Dendritic cell treated with granulocyte-macrophage colony-stimulating factor and Interleukin-4, amounts not matched to agents 40 ng/mL and 50 ng/mL, for 4 days (primary cell): ENCODE measurements around the gene NOXA1.

ENCODE experiments used
- H3K27ac Mint-ChIP-seq: one replicate; pipeline ENCODE4 v1.8.0; 2022; ENCODE audit warnings: mild to moderate bottlenecking, mixed read lengths
- H3K27me3 Mint-ChIP-seq: one replicate; pipeline ENCODE4 v1.8.0; 2022; ENCODE audit warnings: mild to moderate bottlenecking, mixed read lengths
- H3K36me3 Mint-ChIP-seq: one replicate; pipeline ENCODE4 v1.8.0; 2022; ENCODE audit warnings: low read depth, mixed read lengths
- H3K4me1 Mint-ChIP-seq: one replicate; pipeline ENCODE4 v1.8.0; 2022; ENCODE audit warnings: low read depth, mixed read lengths
- H3K4me3 Mint-ChIP-seq: one replicate; pipeline ENCODE4 v1.8.0; 2022; ENCODE audit warnings: mild to moderate bottlenecking, moderate library complexity, mixed read lengths
- H3K9me3 Mint-ChIP-seq: one replicate; pipeline ENCODE4 v1.8.0; 2022; ENCODE audit warnings: mixed read lengths
- intact Hi-C: fragments of 100-400 bp; cut with micrococcal nuclease; formaldehyde crosslinking; loops from one replicate; pipeline ENCODE4 v1.15.0; 2022

NOXA1 gene

DNA sequence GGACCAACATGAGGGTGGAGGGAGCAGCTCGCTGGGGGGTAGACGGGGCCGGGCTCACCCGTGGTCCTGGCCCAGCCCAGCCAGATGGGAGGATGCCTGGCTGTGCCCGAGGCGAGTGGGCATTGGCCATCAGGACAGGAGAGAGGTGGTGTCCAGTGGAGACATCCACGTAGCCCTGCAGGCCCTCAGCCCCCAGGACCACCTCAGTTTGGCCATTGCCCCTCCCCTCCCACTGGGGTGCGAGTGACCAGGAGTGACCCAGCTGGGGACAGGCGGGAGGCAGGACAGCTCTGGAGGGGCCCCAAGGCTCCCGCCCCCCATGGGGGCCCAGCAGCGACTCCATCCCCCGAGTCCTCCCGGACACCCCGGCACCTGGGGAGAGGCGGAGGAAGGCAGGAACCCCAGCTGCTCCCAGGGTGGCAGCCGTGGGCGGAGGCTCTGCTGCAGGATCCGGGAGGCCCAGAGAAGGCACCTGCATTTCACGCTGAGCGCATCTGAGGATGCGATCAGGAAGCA lies 8.3 kb downstream of the NOXA1 start:
- no peaks in the 10 kb centered on the region for H3K4me1 Mint-ChIP-seq
- intact Hi-C loops: no loop called here
- peaks cover 29% of the 10 kb centered on the region for H3K27me3 Mint-ChIP-seq
- H3K4me3 Mint-ChIP-seq: no peak overlapping the region
- no peak overlapping the region for H3K27ac Mint-ChIP-seq
- H3K36me3 Mint-ChIP-seq: peaks cover 4% of the 10 kb centered on the region
- H3K9me3 Mint-ChIP-seq: no peaks in the 10 kb centered on the region

DNA sequence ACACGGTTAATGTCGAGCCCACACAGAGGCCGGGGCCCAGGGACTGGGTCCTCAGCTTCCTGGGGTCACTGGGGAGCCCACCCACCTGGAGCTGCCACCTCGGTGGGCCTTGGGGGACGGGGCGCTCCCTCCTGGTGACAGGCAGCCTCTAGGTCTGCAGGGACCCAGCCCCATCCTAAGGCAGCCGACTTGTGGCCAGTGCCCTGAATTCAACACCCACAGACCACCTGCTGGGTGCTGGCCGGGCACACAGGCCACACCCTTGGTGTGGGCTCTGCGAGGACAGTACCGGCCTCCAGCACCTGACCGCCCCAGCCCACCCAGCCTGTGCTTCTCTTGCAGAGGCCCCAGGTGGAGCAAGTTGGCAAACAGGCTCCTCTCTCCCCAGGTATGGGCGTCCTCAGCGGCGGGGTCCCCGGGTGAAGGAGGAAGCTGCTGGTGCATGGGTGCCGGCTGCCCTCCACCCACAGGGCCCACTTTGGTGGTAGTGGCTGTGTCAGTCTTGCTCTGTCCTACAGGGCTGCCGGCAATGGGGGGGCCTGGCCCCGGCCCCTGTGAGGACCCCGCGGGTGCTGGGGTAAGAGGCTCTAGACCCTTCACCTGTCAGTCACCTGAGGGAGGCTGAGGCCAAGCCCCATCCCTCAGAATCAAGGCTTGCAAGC lies 9.6 kb downstream of the NOXA1 start:
- Mint-ChIP-seq H3K27ac (no peak overlapping the region), H3K36me3 (no peaks in the 10 kb centered on the region), H3K4me3 (no peak overlapping the region), H3K27me3 (peaks cover 30% of the 10 kb centered on the region), H3K9me3 (no peaks in the 10 kb centered on the region), H3K4me1 (no peaks in the 10 kb centered on the region)
- intact Hi-C loops: no loop called here

DNA sequence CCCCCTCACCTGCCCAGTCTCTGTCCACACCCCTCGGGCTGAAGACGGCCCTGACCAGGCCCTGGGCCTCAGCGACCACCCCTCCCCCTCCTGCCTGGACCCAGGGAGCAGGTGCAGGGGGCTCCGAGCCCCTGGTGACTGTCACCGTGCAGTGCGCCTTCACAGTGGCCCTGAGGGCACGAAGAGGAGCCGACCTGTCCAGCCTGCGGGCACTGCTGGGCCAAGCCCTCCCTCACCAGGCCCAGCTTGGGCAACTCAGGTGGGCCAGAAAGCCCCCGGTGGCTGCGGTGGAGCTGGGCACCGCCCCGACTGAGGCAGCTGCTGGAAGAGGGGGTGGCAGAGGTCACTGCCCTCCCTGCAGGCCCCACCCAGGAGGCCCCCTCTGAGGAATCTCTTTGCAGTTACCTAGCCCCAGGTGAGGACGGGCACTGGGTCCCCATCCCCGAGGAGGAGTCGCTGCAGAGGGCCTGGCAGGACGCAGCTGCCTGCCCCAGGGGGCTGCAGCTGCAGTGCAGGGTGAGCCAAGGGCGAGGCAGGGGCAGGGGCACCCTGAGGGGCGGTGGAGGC lies 10.2 kb downstream of the NOXA1 start:
- H3K4me1 Mint-ChIP-seq: no peaks in the 10 kb centered on the region
- H3K27ac Mint-ChIP-seq: no peak overlapping the region
- H3K36me3 Mint-ChIP-seq: no peaks in the 10 kb centered on the region
- peaks cover 35% of the 10 kb centered on the region for H3K27me3 Mint-ChIP-seq
- H3K4me3 Mint-ChIP-seq: no peak overlapping the region
- H3K9me3 Mint-ChIP-seq: no peaks in the 10 kb centered on the region
- intact Hi-C loops: no loop called here

DNA sequence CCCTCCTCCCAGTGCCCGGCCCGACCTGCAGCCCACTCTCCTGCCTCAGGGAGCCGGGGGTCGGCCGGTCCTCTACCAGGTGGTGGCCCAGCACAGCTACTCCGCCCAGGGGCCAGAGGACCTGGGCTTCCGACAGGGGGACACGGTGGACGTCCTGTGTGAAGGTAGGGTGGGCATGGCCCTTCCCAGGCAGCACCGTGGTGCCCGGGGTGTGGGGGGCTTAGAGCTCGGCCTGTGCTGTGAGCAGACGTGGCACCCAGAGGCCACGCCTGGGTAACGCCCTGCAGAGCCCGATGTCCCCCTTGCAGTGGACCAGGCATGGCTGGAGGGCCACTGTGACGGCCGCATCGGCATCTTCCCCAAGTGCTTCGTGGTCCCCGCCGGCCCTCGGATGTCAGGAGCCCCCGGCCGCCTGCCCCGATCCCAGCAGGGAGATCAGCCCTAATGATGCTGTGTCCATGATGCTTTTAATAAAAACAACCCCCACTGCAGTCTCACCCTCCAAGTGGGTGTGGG lies 10.8 kb downstream of the NOXA1 start:
- no peak overlapping the region for H3K27ac Mint-ChIP-seq
- no peaks in the 10 kb centered on the region for H3K9me3 Mint-ChIP-seq
- H3K36me3 Mint-ChIP-seq: no peaks in the 10 kb centered on the region
- H3K27me3 Mint-ChIP-seq: peaks cover 35% of the 10 kb centered on the region
- H3K4me3 Mint-ChIP-seq: no peak overlapping the region
- H3K4me1 Mint-ChIP-seq: no peaks in the 10 kb centered on the region
- intact Hi-C loops: no loop called here

DNA sequence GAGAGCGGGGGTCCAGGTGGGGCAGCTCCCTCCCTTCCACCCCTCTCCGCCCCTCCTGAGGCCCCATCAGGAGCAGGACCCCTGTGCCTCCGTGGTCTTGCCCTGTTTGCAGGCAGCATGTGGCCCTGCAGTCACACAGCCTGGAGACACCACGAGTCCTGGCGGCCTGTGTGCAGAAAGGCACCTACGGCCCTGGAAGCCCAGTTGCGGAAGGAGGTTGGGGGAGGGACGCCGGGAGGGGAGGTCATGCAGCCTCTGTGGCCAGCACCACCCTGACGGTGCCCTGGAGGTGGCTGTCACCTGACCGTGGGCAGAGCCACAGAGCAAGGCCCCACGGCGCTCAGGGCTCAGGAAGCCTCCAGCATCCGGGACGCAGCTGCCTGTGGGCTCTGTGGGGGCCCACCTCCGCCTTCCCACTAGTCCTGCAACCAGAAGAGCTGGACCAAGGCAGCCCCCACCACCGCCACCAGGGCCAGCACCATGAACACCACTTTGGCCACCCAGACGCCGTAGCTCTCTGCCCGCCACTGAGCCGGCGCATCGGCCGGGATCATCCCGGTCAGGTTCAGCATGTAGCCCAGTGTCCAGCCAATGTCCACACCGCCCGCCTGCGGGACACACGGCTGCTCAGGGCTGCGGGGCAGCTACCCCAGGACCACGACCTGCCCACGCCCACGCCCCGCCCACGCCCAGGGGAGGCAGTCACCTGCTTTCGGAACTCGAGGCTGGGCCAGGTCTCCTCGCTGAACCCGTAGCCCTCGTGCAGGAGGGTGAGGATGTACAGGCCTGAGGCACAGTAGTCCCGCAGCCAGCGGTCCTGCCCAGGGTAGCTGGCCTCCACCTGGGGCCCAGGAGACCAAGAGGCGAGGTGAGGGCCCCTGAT lies 11.5 kb downstream of the NOXA1 start:
- peaks cover 42% of the 10 kb centered on the region for H3K27me3 Mint-ChIP-seq
- intact Hi-C loops: no loop called here

DNA sequence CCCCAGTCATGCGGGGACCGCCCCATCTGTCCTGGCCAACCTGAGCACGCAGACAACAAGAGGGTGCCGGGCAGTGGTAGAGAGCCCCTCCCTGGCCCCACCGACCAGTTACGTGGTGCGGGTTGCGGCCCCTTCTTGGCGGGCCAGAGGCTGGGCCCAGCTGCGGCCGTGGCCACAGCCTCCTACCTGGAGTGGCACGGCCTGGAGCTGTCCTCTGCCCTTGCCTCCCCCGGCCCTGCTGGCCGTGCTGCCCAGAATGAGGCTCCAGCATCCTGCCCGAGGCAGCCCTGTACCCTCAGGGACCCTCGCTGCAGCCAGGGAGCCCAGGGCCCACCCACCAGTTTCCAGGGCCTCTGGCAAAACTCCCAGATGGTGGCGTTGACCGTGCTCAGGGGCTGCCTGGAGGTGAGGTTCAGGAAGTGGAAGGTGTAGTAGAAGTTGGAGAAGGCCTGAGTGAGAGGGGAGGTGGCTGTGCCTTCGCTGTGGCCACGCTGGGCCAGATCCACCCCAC lies 12.2 kb downstream of the NOXA1 start:
- H3K36me3 Mint-ChIP-seq: no peaks in the 10 kb centered on the region
- H3K27me3 Mint-ChIP-seq: peaks cover 44% of the 10 kb centered on the region
- H3K4me3 Mint-ChIP-seq: no peak overlapping the region
- intact Hi-C loops: no loop called here
- H3K4me1 Mint-ChIP-seq: no peaks in the 10 kb centered on the region
- no peaks in the 10 kb centered on the region for H3K9me3 Mint-ChIP-seq
- no peak overlapping the region for H3K27ac Mint-ChIP-seq

More for the DNA sequence above, 11.5 kb downstream of the NOXA1 start:
- no peak overlapping the region for H3K27ac Mint-ChIP-seq
- no peaks in the 10 kb centered on the region for H3K36me3 Mint-ChIP-seq
- no peaks in the 10 kb centered on the region for H3K4me1 Mint-ChIP-seq
- no peaks in the 10 kb centered on the region for H3K9me3 Mint-ChIP-seq
- no peak overlapping the region for H3K4me3 Mint-ChIP-seq

DNA sequence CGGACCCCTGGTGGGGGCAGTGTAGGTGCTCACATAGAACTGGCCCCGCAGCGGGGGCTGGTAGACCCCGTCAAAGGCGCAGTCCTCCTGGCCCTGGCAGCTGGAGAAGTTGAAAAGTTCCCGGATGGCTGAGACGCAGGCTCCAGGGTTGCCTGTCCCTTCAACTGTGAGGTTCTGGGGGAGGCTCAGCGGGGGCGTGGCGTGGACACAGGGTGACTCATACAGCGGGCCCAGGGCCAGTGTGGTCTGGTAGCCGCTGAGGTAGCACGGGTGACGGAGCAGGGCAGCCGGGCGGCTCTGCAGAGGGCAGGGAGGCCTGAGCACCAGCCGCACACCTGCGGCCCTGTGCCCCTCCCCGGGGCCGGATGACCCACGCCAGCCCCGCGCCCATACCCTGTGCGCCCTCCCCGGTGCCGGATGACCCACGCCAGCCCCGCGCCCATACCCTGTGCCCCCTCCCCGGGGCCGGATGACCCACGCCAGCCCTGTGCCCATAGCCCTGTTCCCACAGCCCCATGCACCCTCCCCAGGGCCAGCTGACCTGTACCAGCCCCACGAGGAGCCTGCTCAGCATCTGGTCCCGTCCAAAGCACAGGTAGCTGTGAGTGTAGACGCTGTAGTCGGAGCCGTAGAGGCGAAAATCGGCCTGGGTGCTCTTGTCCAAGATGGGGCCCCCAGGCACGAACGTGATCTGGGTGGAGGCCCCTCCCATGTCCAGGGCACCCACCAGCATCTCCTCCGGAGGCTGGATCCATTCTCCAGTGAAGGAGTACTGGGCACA lies 13.0 kb downstream of the NOXA1 start:
- no peaks in the 10 kb centered on the region for H3K9me3 Mint-ChIP-seq
- no peaks in the 10 kb centered on the region for H3K36me3 Mint-ChIP-seq
- H3K27me3 Mint-ChIP-seq: peaks cover 42% of the 10 kb centered on the region
- intact Hi-C loops: no loop called here
- H3K27ac Mint-ChIP-seq: no peak overlapping the region
- H3K4me1 Mint-ChIP-seq: no peaks in the 10 kb centered on the region
- no peak overlapping the region for H3K4me3 Mint-ChIP-seq

DNA sequence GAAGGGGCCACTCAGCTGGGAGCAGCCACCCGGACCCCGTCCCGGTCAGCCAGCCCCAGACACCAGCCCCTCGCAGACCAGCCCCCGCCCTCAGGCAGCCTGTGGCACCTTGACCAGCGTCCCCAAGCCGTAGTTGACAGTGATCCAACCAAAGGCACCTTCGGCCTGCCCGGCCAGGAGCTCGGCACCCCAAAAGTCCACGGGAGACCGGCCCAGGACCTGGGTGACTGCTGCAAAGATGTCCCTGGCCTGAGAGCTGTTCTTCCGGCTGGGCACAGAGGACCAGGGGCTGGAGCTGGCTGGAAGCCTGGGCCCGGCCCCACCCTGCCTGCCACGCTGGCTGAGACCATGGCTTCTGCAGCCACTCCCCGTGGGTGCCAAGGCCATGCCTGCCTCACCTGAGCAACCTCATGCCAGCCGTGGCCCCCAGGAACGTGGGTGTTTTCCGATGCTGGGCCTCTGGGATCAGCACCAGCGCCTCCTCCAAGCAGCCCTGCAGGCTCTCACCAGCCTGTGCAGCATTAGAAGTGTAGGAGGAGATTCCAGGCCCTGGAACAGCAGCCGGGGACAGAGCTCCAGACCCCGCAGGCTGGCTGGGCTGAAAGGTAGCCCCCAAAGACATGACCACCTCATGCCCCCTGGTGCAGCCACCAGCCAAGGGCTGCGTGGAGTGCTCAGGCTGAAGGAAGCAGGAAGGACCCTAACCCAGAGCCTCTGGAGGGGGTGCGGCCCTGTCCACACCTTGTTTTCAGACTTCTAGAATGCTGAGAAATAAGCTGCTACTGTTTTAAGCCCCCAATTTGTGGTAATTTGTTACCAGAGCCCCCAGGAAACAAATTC lies 13.8 kb downstream of the NOXA1 start:
- Mint-ChIP-seq H3K36me3 (no peaks in the 10 kb centered on the region), H3K27ac (no peak overlapping the region), H3K9me3 (no peaks in the 10 kb centered on the region), H3K27me3 (peaks cover 42% of the 10 kb centered on the region), H3K4me1 (no peaks in the 10 kb centered on the region), H3K4me3 (no peak overlapping the region)
- intact Hi-C loops: no loop called here

DNA sequence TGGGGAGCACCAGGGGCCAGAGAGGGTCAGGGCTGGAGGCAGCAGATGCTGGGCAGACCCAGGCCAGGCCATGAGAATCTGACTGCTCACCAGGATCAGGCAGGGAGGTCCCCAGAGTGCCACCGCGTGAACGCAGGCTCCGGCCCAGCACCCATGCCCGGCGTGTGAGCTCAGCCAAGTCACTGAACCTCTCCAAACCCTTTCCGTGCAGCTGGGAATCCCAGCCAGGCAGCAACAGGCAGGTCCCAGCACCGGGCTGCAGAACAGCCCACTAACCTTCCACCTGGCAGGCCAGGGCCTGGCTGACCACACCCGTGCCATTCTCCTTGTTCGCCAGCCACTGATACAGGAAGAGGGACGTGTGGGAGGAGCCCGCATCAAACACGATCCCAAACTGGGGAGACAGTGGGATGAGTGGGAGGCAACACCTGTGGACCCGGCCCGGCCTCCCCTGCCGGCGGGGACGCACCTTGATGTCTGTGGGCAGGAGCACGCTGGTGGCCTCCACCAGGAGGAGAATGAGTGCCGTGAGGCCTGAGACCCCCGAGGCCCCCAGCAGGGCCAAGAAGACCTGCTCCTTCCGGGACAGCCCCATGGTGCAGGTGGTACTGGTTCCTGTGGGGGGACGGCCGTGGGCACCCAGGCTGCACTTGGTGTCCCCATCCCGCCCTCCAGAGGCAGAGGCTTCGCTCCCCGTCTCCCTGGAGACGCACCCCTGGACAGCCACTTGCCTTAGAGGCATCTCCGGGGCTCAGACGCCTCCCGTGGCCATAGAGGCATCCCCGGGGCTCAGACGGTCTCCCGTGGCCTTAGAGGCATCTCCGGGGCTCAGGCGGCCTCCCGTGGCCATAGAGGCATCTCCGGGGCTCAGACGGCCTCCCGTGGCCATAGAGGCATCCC lies 14.7 kb downstream of the NOXA1 start:
- no peak overlapping the region for H3K4me3 Mint-ChIP-seq

DNA sequence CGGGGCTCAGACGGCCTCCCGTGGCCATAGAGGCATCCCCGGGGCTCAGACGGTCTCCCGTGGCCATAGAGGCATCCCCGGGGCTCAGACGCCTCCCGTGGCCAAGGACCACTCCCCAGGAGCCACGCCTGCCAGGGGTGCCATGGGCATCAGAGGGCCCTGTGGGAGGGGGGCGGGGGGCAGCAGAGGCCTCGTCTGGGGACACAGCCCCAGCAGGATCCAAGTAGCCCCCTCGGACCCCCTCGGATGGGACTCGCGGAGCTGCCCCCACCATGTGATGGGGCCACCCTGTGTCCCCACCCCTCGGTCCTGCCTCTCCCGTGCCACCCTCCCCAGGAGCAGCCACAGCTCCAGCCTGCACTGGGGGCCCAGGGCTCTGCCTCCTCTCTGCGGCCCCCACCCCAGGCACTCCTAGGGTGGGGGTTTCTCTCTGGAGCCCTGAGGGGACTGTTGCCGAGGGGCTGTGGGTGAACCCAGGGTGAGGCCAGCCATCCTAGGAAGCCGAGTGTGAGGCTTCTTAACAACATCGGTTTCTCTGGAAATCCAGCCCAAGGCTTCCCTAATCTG lies 15.5 kb downstream of the NOXA1 start:
- peaks cover 56% of the 10 kb centered on the region for H3K27me3 Mint-ChIP-seq
- no peaks in the 10 kb centered on the region for H3K36me3 Mint-ChIP-seq
- H3K27ac Mint-ChIP-seq: no peak overlapping the region
- intact Hi-C loops: no loop called here
- no peaks in the 10 kb centered on the region for H3K4me1 Mint-ChIP-seq
- no peaks in the 10 kb centered on the region for H3K9me3 Mint-ChIP-seq
- H3K4me3 Mint-ChIP-seq: no peak overlapping the region

More for the DNA sequence above, 14.7 kb downstream of the NOXA1 start:
- peaks cover 50% of the 10 kb centered on the region for H3K27me3 Mint-ChIP-seq
- H3K4me1 Mint-ChIP-seq: no peaks in the 10 kb centered on the region
- no peaks in the 10 kb centered on the region for H3K36me3 Mint-ChIP-seq
- H3K9me3 Mint-ChIP-seq: no peaks in the 10 kb centered on the region
- H3K27ac Mint-ChIP-seq: no peak overlapping the region
- intact Hi-C loops: no loop called here

DNA sequence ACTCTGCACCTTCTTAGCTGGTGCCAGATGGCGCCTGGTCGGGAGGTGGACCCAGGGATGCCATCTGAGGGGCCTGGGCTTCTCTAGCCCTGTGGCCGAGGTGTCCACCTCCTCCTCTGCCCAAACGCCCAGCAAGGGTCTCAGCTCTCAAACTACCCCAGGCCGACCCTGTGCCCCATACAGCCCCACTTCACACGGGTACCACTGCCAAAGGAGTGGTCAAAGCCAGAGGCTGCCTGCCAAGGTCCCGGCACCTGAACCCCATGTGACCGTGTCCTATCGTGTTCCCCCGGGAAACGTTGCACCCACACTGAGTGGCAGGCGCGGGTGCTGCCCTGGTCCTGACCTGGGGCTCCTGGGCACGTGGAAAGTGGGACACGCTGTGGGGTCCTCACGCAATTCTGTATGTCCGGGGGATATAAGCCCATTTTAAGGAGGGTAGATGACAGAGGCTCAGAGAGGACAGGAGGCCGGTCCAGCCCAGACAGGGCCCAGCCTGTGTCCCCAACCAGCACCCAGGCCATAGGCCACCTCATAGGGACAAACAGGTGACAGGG lies 16.0 kb downstream of the NOXA1 start:
- no peaks in the 10 kb centered on the region for H3K36me3 Mint-ChIP-seq
- H3K4me1 Mint-ChIP-seq: no peaks in the 10 kb centered on the region
- peaks cover 53% of the 10 kb centered on the region for H3K27me3 Mint-ChIP-seq
- peak overlapping the region; percentile 50 for H3K27ac Mint-ChIP-seq
- no peaks in the 10 kb centered on the region for H3K9me3 Mint-ChIP-seq
- no peak overlapping the region for H3K4me3 Mint-ChIP-seq
- intact Hi-C loops: no loop called here
